ENCODE data around the gene JHY. TPM values are rescaled to one million over a fixed set of nuclear protein-coding genes. Genes with fewer than 3 reads are reported as not detected.

JHY gene
- total RNA-seq, 1 donor from 2014 or later: 0.51 TPM

Other genes with a start within 250 kb of the JHY start
- gene UBASH3B, start 227.0 kb upstream of the JHY start, total RNA-seq: 2.6 and 8.9 TPM in 2 replicates
- not detected in 2 replicates for gene CRTAM, start 44.3 kb upstream of the JHY start, total RNA-seq
- gene BSX, start 99.1 kb downstream of the JHY start, total RNA-seq: not detected in 2 replicates
- 1,519 and 1,672 TPM in 2 replicates for gene HSPA8, start 179.4 kb downstream of the JHY start, total RNA-seq

All from dermis blood vessel endothelial cell (primary cell).